Adrenal gland (tissue), 5 donors: ENCODE results near the gene CCNDBP1.

Experiments used
- CTCF ChIP-seq, 6 experiments: fragments of 450-650 bp in 4 of 6; fragments of 200-600 bp in 2 of 6; sonication (generic) in 1 of 6; IDR thresholded peaks; 1 replicate in 5 of 6; 2 replicates in 1 of 6; pipeline versions ENCODE4 v1.5.1 to v1.8.0; 2016 to 2021; ENCODE audit warnings: antibody characterized with exemption in 6 of 6, mild to moderate bottlenecking in 2 of 6, moderate library complexity in 1 of 6
- POLR2A ChIP-seq, 2 donors: fragments of 450-650 bp; IDR thresholded peaks; one replicate each; pipeline ENCODE4 v1.6.1; 2017; ENCODE audit warnings: antibody characterized with exemption in 2 of 2, mild to moderate bottlenecking in 2 of 2, moderate library complexity in 1 of 2
- donor health status: DM: no; HTN: no; CAD: no.

GRCh38 chr15:43235536-43235935 is 50.3 kb downstream of the CCNDBP1 start:
- TF ChIP-seq CTCF (IDR thresholded peaks at IDR 0.05) (no peak), POLR2A (IDR thresholded peaks at IDR 0.05) (no peak)
